HUES64 (cell line): ENCODE results near the gene RDH12.

Experiments used
- H3K27ac ChIP-seq: 2 replicates; pipeline ENCODE4 v1.7.0; 2013; ENCODE audit warnings: low read depth, low read length, inconsistent platforms
- H3K27me3 ChIP-seq: 2 replicates; pipeline ENCODE4 v1.6.1; 2013; ENCODE audit warnings: mild to moderate bottlenecking, low read length; ENCODE audit not compliant: insufficient read depth
- H3K36me3 ChIP-seq: 2 replicates; pipeline ENCODE4 v1.6.1; 2013; ENCODE audit warnings: mild to moderate bottlenecking, low read length; ENCODE audit not compliant: insufficient read depth
- H3K4me1 ChIP-seq: 2 replicates; pipeline ENCODE4 v1.6.1; 2013; ENCODE audit warnings: mild to moderate bottlenecking, low read length, moderate library complexity; ENCODE audit not compliant: insufficient read depth
- H3K4me3 ChIP-seq: 2 replicates; pipeline ENCODE4 v1.5.1; 2013; ENCODE audit warnings: mild to moderate bottlenecking, low read length, moderate library complexity
- H3K9ac ChIP-seq: 2 replicates; pipeline ENCODE4 v1.6.1; 2013; ENCODE audit warnings: mild to moderate bottlenecking, low read depth, low read length
- H3K9me3 ChIP-seq: 2 replicates; pipeline ENCODE4 v1.6.1; 2013; ENCODE audit warnings: low read depth, low read length; ENCODE audit not compliant: insufficient read depth
- WGBS: fragments of 150-250, 120-280 bp; methylation state at CpG from one replicate; pipeline ENCODE4 v1.1.7; 2013; ENCODE audit warnings: missing lambda C conversion rate; 5-methylcytosine and 5-hydroxymethylcytosine counted together

Gene RDH12

DNA sequence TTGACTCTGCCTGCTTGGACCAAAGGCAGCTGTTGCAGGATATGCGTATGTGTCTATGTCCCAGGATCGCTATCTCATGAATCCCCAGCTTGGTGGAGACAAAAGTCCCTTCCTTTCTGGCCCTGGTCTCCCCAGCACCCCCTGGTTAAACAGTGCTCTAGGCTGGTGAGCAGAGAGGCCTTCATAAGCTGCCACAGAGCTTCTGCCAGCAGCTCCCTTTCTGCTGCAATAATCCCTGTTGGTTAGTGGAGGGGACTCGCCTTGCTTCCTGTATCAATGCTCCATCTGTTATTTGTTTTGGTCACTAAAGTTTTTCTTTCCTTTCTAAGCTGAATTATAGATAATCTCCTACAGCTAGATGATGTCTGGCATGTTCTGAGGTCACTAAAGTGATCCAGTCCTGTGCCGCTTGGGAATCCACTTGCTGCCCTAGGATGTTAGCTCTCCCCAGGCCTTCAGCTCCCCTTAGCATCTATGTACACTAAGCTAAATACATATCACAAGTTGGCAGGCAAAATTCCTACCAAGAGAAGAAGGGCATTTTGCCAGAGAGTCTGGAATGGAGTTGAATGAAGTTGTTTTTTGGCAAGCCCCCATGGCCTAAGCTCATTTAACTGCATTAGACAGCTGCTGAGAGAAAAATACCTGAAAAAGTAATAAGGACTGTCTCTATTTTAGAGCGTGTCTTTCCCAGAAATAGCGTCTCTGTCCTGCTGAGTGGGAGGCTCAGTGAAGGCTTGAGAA lies 47.8 kb downstream of the RDH12 start:
- Histone ChIP-seq H3K9ac (no peak overlapping the region), H3K9me3 (no peaks in the 10 kb centered on the region), H3K4me1 (no peaks in the 10 kb centered on the region), H3K4me3 (no peak overlapping the region), H3K27me3 (no peaks in the 10 kb centered on the region), H3K27ac (no peak overlapping the region), H3K36me3 (peaks cover 71% of the 10 kb centered on the region)
- 94% methylated on average over 6 of the region's 6 CpGs for WGBS

DNA sequence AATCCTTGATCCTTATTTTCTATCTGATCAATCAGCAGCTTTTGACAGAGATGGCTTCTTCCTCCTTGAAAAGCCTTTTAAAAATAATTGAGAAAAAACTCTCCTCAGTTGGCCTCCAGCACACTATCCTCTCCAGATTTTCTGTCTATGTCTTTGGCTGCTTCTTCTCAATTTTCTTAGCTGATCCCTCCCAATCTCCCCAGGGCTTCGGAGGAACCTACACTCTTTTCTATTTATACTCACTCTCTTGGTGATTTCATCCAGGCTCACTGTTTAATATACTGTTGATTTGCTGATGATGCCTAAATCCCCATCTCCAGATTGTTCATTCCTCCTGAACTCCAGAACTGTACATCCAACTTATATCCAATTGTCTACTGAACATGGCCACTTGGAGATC lies 54.8 kb downstream of the RDH12 start:
- H3K27ac ChIP-seq = no peak overlapping the region
- WGBS = 93% methylated on average over 1 of the region's 1 CpG
- H3K27me3 ChIP-seq = no peaks in the 10 kb centered on the region
- H3K4me3 ChIP-seq = no peak overlapping the region
- H3K9me3 ChIP-seq = no peaks in the 10 kb centered on the region
- no peaks in the 10 kb centered on the region for H3K4me1 ChIP-seq
- H3K9ac ChIP-seq = no peak overlapping the region
- H3K36me3 ChIP-seq = peaks cover 68% of the 10 kb centered on the region

DNA sequence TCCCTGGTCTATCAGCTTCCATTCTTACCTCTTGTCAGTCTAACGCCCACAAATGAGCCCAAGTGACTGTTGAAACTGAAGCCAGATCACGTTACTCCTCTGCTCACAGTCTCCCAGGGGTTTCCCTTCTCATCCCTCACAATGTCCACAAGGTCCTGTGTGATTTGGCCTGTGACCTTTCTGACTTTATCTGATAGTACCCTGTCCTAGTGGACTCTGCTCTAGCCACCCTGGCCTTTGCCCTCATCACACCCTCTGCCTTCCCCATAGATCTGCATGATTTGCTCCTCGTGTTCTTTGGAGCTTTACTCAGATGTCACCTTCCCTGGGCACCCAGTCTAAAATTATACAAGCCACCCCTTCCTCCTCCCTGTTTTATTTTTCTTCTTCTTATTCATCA lies 55.5 kb downstream of the RDH12 start:
- 91% methylated on average over 3 of the region's 3 CpGs for WGBS
- H3K4me1 ChIP-seq = no peaks in the 10 kb centered on the region
- no peak overlapping the region for H3K9ac ChIP-seq
- H3K9me3 ChIP-seq = no peaks in the 10 kb centered on the region
- peaks cover 69% of the 10 kb centered on the region for H3K36me3 ChIP-seq
- H3K27me3 ChIP-seq = no peaks in the 10 kb centered on the region
- H3K4me3 ChIP-seq = no peak overlapping the region
- H3K27ac ChIP-seq = no peak overlapping the region

DNA sequence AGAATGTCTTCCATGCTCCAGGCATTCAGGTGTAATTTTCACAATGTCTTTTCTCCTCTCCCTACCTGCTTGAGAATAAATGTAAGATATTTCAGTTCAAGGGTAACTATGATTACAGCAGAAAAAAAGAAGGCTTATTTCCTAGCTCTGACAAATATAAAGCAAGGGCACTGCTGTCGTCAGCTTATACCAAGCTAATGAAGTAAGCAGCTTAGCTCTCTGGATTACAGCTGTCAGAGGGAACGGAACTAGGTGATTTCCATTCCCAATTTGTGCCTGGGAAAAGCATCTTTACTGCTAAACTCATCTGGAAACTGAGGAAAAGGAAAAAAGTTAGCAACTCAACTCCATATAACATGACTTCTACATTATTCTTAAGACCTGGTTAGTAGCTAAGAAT lies 58.2 kb downstream of the RDH12 start:
- H3K36me3 ChIP-seq = peaks cover 68% of the 10 kb centered on the region
- no peaks in the 10 kb centered on the region for H3K4me1 ChIP-seq
- no peak overlapping the region for H3K27ac ChIP-seq
- H3K9me3 ChIP-seq = no peaks in the 10 kb centered on the region
- no peak overlapping the region for H3K4me3 ChIP-seq
- WGBS = 95% methylated on average over 2 of the region's 2 CpGs
- H3K9ac ChIP-seq = no peak overlapping the region
- no peaks in the 10 kb centered on the region for H3K27me3 ChIP-seq

DNA sequence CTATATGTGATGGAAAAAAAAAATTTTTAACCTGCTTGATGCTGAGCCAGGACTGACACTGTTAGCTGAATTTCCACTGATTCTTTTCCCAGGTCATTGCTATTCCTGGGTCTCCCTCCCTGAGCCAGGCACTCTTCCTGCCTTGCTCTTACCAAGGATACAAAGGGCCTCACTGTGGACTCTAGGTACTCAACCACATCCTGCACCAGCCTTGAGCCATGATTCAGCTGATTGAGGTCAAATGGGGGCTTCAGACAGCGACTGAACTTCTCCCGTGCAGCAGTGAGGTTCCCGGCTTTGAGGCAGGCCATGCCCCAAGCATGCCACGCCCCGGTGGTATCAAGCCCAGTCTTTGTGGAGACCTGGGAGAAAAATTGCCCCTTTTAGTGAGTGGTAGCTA lies 60.4 kb downstream of the RDH12 start:
- Histone ChIP-seq H3K27me3 (no peaks in the 10 kb centered on the region), H3K9ac (no peak overlapping the region), H3K9me3 (no peaks in the 10 kb centered on the region), H3K36me3 (peaks cover 73% of the 10 kb centered on the region), H3K27ac (no peak overlapping the region), H3K4me1 (no peaks in the 10 kb centered on the region), H3K4me3 (no peak overlapping the region)
- 94% methylated on average over 5 of the region's 5 CpGs for WGBS

DNA sequence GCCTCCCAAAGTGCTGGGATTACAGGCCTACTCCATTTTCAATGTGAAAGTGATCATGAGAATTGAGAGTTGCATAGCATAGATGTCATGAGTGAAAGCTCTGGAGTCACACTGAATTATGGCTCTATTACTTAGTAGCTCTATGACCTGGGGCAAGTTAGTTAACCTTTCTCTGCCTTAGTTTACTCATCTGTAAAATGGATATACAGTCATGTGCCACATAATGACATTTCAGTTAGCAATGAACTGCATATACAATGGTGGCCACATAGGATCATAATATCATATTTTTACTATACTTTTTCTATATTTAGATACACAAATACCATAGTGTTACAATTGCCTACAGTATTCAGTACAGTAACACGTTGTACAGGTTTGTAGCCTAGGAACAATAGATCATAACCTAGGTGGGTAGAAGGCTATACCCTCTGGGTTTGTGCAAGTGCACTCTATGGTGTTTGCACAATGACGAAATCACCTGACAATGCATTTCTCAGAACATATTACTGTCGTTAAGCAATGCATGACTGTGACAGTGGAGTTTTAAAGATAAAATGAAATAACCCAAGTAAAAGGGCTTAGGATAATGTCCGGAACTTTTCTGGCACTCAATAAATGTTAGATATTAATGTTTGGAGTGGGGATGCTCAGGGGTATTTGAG lies 61.6 kb downstream of the RDH12 start:
- Histone ChIP-seq H3K9me3 (no peaks in the 10 kb centered on the region), H3K4me1 (no peaks in the 10 kb centered on the region), H3K4me3 (no peak overlapping the region), H3K9ac (no peak overlapping the region), H3K36me3 (peaks cover 85% of the 10 kb centered on the region), H3K27ac (no peak overlapping the region), H3K27me3 (no peaks in the 10 kb centered on the region)
- WGBS = 93% methylated on average over 4 of the region's 4 CpGs

DNA sequence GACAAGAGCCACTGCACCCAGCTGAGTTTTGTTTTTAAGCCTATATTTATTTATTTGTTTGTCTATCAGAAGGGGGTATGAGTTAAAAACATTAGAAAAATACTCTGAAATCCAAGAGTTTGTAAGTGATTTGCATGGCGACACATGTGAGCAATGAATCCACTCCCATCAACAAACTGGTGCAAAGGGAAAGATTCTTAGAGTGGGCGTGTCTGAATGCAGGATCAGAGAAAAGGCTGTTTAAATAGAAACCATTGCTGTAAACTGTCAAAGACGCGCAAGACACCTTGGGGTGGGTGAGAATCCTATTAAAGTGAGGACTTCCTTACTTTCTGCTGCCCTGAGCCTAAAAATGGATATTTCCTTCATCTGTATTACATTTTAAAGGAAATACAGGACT lies 62.8 kb downstream of the RDH12 start:
- H3K27me3 ChIP-seq = no peaks in the 10 kb centered on the region
- no peaks in the 10 kb centered on the region for H3K9me3 ChIP-seq
- H3K27ac ChIP-seq = no peak overlapping the region
- no peak overlapping the region for H3K9ac ChIP-seq
- H3K36me3 ChIP-seq = peaks cover 97% of the 10 kb centered on the region
- WGBS = 93% methylated on average over 4 of the region's 4 CpGs
- no peaks in the 10 kb centered on the region for H3K4me1 ChIP-seq
- H3K4me3 ChIP-seq = no peak overlapping the region

DNA sequence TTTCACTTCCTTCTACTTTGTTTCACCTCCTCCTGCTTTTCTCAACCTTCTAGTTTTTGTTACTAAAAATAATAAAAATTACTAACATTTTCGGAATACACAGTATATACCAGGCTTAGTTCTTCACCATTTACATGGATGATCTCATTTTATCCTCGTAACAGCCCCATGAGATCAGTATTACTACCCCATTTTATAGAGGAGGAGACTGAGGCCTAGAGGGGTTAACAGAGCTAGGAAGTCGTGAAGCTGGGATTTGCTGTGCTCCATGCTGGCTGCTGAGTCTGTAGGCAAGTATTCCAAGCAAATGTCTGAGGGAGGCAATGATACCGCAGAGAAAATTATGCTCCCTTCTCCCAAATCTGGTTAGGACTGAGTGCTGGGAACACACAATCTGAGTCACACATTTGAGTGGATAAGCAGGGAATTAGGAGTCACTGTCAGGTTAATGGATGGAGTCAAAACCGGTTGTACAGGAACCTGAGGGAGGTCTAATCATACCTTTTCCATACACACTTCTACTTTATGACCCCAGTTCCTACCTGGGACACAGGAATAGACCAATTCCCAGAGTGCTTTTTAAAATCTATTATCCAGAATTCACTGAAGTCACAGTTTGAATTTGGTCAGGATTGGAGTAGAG lies 63.6 kb downstream of the RDH12 start:
- 98% methylated on average over 5 of the region's 5 CpGs for WGBS
- Histone ChIP-seq H3K27ac (no peak overlapping the region), H3K36me3 (peaks cover 97% of the 10 kb centered on the region), H3K4me1 (no peaks in the 10 kb centered on the region), H3K9ac (no peak overlapping the region), H3K4me3 (no peak overlapping the region), H3K27me3 (no peaks in the 10 kb centered on the region), H3K9me3 (no peaks in the 10 kb centered on the region)

DNA sequence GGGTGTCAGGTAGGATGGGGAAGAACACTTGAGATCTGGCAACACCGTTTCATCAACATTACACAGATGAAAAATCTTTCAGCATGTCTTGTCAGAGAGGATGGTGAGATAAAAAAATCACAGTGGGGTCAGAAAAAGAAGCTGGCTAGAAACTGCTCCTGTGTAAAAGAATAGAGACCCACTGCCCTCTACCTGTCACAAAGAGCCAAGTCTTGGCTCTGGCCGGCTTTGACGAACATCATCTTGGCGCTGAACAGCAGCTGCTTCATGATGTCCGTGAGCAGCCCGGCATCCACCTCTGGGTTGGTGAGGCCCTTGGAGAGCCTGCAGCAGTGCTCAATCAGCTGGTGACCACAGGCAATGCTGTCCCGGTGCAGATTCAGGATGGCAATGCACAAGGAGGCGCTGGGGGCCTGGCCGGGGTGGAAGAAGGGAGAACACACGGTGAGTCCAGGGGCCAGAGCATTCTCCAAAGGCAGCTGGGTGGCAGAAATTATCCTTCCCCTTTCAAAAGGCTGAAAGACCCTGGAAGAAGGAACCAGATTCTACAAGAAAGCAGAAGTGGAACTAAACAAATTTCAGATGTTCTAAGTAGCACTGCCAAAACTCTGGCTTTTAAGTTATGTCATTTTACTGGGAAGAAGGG lies 64.5 kb downstream of the RDH12 start:
- 92% methylated on average over 10 of the region's 10 CpGs for WGBS
- Histone ChIP-seq H3K36me3 (peaks cover 97% of the 10 kb centered on the region), H3K27me3 (no peaks in the 10 kb centered on the region), H3K9ac (no peak overlapping the region), H3K4me3 (no peak overlapping the region), H3K27ac (no peak overlapping the region), H3K4me1 (no peaks in the 10 kb centered on the region), H3K9me3 (no peaks in the 10 kb centered on the region)

DNA sequence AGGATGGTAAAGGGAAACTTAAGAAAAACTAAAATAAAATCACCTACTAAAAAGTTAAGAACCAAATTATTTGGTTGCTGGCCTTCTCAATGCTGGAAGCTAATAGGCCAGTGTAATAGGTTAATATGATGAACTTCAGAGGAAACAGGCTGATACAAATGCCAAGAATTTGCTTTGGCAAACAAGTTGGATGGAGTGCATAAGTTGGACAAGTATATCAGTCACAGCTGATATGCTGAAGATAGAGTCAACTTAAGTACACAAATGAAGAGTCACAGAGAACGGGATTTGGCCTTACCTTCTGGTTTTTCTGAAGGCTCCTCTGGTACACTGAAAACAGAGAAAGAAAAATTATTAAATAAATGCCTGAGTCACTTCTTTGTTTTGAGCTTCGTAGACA lies 66.5 kb downstream of the RDH12 start:
- 81% methylated on average over 1 of the region's 2 CpGs for WGBS
- H3K4me1 ChIP-seq = no peaks in the 10 kb centered on the region
- peaks cover 99% of the 10 kb centered on the region for H3K36me3 ChIP-seq
- no peak overlapping the region for H3K4me3 ChIP-seq
- no peak overlapping the region for H3K27ac ChIP-seq
- H3K9me3 ChIP-seq = no peaks in the 10 kb centered on the region
- no peaks in the 10 kb centered on the region for H3K27me3 ChIP-seq
- H3K9ac ChIP-seq = no peak overlapping the region

DNA sequence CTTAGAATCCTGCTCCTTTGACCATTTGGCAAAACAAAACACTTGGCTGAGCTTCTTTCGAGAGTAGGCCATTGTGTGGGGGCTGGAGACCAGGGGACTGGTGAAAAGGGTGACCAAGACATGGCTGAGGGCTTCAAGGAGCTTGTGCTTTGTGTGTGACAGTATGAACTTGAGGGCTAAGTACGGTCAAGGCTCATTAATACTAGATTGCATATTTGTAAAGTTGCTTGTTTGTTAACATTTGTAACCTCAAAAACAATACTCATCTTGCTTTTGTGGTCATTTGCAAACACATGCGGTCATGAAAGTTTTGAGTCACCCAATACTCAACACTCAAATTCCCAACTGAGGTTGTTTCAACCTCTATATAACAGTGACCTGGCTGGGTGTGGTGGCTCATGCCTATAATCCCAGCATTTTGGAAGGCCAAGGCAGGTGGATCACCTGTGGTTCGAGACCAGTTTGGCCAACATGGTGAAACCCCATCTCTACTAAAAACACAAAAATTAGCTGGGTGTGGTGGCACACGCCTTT lies 72.2 kb downstream of the RDH12 start:
- WGBS = 96% methylated on average over 5 of the region's 5 CpGs
- Histone ChIP-seq H3K27ac (no peak overlapping the region), H3K9ac (no peak overlapping the region), H3K27me3 (no peaks in the 10 kb centered on the region), H3K9me3 (no peaks in the 10 kb centered on the region), H3K4me1 (no peaks in the 10 kb centered on the region), H3K36me3 (peaks cover 100% of the 10 kb centered on the region), H3K4me3 (no peak overlapping the region)
